ENCODE measurements around the gene RAB10.

The RAB10 gene

DNA sequence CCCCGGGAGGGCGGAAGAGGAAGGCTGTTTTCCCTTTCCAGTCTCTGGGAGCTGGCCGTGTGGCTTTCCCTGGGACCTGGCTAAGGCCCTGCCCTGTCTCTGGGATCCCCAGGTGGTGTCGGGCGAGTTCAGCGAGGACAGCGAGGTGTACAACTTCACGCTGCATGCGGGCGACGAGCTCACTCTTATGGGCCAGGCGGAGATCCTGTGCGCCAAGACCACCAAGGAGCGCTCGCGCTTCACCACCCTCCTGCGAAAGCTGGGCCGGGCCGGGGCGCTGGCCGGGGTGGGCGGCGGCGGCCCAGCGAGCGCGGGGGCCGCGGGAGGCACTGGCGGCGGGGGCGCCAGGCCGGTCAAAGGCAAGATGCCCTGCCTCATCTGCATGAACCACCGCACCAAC is 150.2 kb downstream of the RAB10 start:
- no peak for DNase-seq

DNA sequence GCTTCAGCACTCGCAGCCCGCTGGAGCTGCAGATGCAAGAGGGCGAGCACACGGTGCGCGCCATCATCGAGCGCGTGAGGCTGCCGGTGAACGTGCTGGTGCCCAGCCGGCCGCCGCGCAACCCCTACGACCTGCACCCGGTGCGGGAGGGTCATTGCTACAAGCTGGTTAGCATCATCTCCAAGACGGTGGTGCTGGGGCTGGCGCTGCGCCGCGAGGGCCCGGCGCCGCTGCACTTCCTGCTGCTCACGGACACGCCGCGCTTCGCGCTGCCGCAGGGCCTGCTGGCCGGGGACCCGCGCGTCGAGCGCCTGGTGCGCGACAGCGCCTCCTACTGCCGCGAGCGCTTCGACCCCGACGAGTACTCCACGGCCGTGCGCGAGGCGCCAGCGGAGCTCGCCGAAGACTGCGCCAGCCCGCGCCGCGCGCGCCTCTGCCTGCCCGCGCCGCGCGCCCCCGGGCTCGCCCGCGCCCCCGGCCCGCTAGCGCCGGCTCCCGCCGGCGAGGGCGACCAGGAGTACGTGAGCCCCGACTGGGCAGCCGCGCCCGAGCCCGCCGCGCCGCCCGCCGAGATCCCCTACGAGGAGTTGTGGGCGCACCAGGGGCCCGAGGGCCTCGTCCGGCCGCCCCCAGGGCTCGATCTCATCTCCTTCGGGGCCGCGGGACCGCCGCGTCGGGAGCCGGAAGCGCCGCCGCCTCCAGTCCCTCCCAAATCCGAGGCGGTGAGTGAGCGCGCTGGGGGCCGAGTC is 150.8 kb downstream of the RAB10 start:
- DNase-seq, result no peak

DNA sequence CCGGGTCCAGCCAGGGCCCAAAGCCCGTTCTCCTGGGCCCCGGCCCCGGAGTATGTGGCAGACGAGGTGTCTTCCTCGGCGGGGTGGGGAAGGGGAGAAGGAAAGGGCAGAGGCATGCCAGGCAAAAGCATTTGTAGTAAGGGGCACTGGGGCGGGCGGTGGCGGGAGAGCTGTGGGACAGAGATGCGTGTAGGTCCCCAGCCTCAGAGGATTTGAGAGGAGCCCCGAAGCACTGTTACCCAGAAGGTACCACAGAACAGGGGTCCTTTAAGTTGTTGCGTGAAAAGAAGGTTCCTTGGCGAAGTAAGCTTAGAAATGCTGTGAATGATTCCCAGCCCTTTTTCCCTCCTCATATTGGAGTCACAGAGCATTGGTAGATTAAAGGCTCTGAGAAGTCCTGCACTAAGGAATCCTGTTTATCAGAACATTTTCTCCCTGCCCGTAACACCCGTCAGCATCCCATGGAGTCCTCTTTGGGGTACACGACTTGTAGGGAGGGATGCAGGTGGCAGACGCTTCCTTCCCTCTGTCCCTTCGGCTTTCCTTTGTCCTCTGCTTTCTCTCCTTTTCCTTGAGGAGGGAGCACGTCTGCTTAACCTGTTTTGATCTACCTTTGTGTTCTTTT is 151.5 kb downstream of the RAB10 start:
- no peak for DNase-seq

DNA sequence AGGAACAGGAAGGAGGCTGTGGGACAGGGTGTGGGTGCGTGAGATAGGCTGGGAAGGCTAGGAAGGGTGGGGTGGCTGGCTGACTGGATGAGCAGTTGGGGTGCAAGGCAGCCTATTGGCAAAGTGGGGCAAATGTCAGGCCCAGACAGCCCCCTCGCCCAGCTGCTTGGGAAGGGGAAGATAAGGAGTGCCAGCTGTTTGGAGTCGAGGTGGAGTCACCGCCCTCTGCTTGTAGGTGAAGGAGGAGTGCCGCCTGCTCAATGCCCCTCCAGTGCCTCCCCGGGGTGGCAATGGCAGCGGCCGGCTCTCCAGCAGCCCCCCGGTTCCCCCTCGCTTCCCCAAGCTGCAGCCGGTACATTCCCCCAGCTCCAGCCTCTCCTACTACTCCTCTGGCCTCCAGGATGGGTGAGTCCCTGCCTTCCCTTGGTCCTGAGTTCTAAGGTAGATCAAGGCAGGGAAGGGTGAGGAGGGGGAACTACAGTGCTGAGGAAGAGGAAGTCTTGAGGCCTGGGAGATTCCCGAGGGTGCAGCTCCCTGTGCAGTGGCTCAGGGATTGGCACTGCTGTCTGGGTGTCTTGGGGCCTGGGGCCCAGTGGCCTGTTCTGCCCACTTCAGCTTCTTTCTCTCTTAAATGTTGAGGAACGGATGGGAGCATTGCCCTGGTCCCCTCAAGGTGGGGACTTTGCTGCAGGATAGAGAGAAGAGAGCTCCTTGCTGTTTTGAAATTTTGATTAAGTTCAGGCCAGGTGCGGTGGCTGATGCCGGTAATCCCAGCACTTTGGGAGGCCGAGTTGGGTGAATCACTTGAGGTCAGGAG is 152.3 kb downstream of the RAB10 start:
- no peak for DNase-seq
